Caco-2 (cell line): ENCODE data around the gene EZH2. TPM values are rescaled to one million over a fixed set of nuclear protein-coding genes. Genes with fewer than 3 reads are reported as not detected.
A peak's percentile ranks its signal among the peaks of the same experiment; 100 is the strongest.

Experiments used
- BruUV-seq: library from RNA; stranded (reverse); fragments of 400-500 nt; replicated peaks from 2 replicates; lab custom pipeline; 2021; lab: Mats Ljungman, UMichigan
- CTCF ChIA-PET: fragments of 300-600 bp; sonication (Branson Sonifier 250); formaldehyde crosslinking; loops from one replicate; lab custom pipeline; 2022; ENCODE audit warnings: antibody characterized with exemption; lab: Charles Lee
- POLR2A ChIA-PET: fragments of 300-600 bp; sonication (Branson Sonifier 250); formaldehyde crosslinking; loops from one replicate; lab custom pipeline; 2022; ENCODE audit warnings: antibody characterized with exemption; lab: Charles Lee
- DNase-seq, 2 experiments: peaks; one replicate each; pipeline versions ENCODE4 v3.0.0 to v3.0.0-alpha.2; 2020 to 2022
- H3K27me3 ChIP-seq: replicated peaks from 2 replicates; pipeline ENCODE4 v1.6.0; 2011; ENCODE audit warnings: low read length; ENCODE audit not compliant: control insufficient read depth, insufficient read depth
- H3K36me3 ChIP-seq: 2 replicates; pipeline ENCODE4 v1.5.1; 2011; ENCODE audit warnings: low read length; ENCODE audit not compliant: control insufficient read depth, insufficient read depth
- H3K4me1 ChIP-seq: fragments of 250-450 bp; sonication (Bioruptor Pico); 2 replicates; pipeline ENCODE4 v1.5.1; 2020; ENCODE audit warnings: mild to moderate bottlenecking
- H3K4me3 ChIP-seq: 2 replicates; pipeline ENCODE4 v1.5.1; 2011; ENCODE audit warnings: low read depth, mild to moderate bottlenecking, control low read depth, low read length
- H3K9me3 ChIP-seq: fragments of 250-450 bp; sonication (Bioruptor Pico); 2 replicates; pipeline ENCODE4 v1.5.1; 2020; ENCODE audit warnings: mild to moderate bottlenecking, moderate library complexity
- H3K27ac Mint-ChIP-seq: one replicate; pipeline ENCODE4 v1.8.0; 2022; ENCODE audit warnings: mixed read lengths; ENCODE audit not compliant: unreplicated experiment
- H3K27me3 Mint-ChIP-seq: one replicate; pipeline ENCODE4 v1.8.0; 2022; ENCODE audit warnings: mixed read lengths; ENCODE audit not compliant: insufficient read depth, unreplicated experiment
- H3K36me3 Mint-ChIP-seq: one replicate; pipeline ENCODE4 v1.8.0; 2022; ENCODE audit warnings: mild to moderate bottlenecking, mixed read lengths; ENCODE audit not compliant: insufficient read depth, unreplicated experiment
- H3K4me1 Mint-ChIP-seq: one replicate; pipeline ENCODE4 v1.8.0; 2022; ENCODE audit warnings: low read depth, mixed read lengths; ENCODE audit not compliant: unreplicated experiment
- H3K4me3 Mint-ChIP-seq: one replicate; pipeline ENCODE4 v1.8.0; 2022; ENCODE audit warnings: mild to moderate bottlenecking, moderate library complexity, mixed read lengths; ENCODE audit not compliant: unreplicated experiment
- H3K9me3 Mint-ChIP-seq: one replicate; pipeline ENCODE4 v1.8.0; 2022; ENCODE audit warnings: mixed read lengths; ENCODE audit not compliant: unreplicated experiment
- CTCF ChIP-seq, 2 experiments: fragments of 200-600 bp in 1 of 2; IDR thresholded peaks; 1 replicate in 1 of 2; 2 replicates in 1 of 2; pipeline versions ENCODE4 v1.5.1 to v1.8.0; 2011 to 2022; ENCODE audit warnings: antibody characterized with exemption in 1 of 2, control low read depth in 1 of 2, inconsistent platforms in 1 of 2, low read depth in 1 of 2, low read length in 1 of 2, mild to moderate bottlenecking in 1 of 2, moderate library complexity in 1 of 2; ENCODE audit not compliant: insufficient read depth in 1 of 2, severe bottlenecking in 1 of 2, unreplicated experiment in 1 of 2
- intact Hi-C: fragments of 100-400 bp; cut with micrococcal nuclease; formaldehyde crosslinking; loops from one replicate; pipeline ENCODE4 v1.10.0; 2022; ENCODE audit not compliant: unreplicated experiment
- total RNA-seq: library from RNA; stranded (reverse); gene quantifications from 2 replicates; pipeline ENCODE4 v1.2.3, GENCODE V29; 2022

Gene EZH2
- total RNA-seq, 1 experiment from 2014 or later: 63.7 TPM

- ChIA-PET CTCF (no interaction called here), POLR2A (no interaction called here)
- Mint-ChIP-seq H3K4me3 (no peak overlapping the region), H3K27me3 (no peaks in the 10 kb centered on the region), H3K36me3 (peaks cover 7% of the 10 kb centered on the region), H3K4me1 (peaks cover 13% of the 10 kb centered on the region), H3K27ac (no peak overlapping the region), H3K9me3 (peaks cover 12% of the 10 kb centered on the region)
- Histone ChIP-seq H3K4me3 (no peak overlapping the region), H3K9me3 (no peaks in the 10 kb centered on the region), H3K27me3 (no peaks in the 10 kb centered on the region), H3K36me3 (no peaks in the 10 kb centered on the region; the same call in 1 of the 2 replicates), H3K4me1 (peaks cover 17% of the 10 kb centered on the region)
- no peak for TF ChIP-seq CTCF (IDR thresholded peaks at IDR 0.05; ENCODE audit: insufficient read depth in 1 of 2, low read depth in 1 of 2, low read length in 1 of 2, severe bottlenecking in 1 of 2, unreplicated experiment in 1 of 2)
- intact Hi-C loops: no loop called here
- DNase-seq: no peak
- BruUV-seq: no TSS peak
Measured at GRCh38 chr7:148868378-148868674, 15.8 kb downstream of the EZH2 start.

- Histone ChIP-seq H3K9me3 (no peaks in the 10 kb centered on the region), H3K27me3 (no peaks in the 10 kb centered on the region), H3K36me3 (no peaks in the 10 kb centered on the region; the same call in 1 of the 2 replicates), H3K4me3 (no peak overlapping the region), H3K4me1 (peaks cover 17% of the 10 kb centered on the region)
- peaks cover 7% of the 10 kb centered on the region for H3K36me3 Mint-ChIP-seq
- TF ChIP-seq CTCF (IDR thresholded peaks at IDR 0.05; ENCODE audit: insufficient read depth in 1 of 2, low read depth in 1 of 2, low read length in 1 of 2, severe bottlenecking in 1 of 2, unreplicated experiment in 1 of 2): no peak
- H3K4me3 Mint-ChIP-seq: no peak overlapping the region
- no peaks in the 10 kb centered on the region for H3K27me3 Mint-ChIP-seq
- peaks cover 12% of the 10 kb centered on the region for H3K9me3 Mint-ChIP-seq
- intact Hi-C loops: no loop called here
- CTCF ChIA-PET: no interaction called here
- no peak overlapping the region for H3K27ac Mint-ChIP-seq
- peaks cover 15% of the 10 kb centered on the region for H3K4me1 Mint-ChIP-seq
- DNase-seq: no peak
- POLR2A ChIA-PET: no interaction called here
- BruUV-seq: TSS peak; percentile 1
Measured at GRCh38 chr7:148867596-148868377, 16.3 kb downstream of the EZH2 start.

- H3K36me3 Mint-ChIP-seq: peaks cover 7% of the 10 kb centered on the region
- intact Hi-C loops: no loop called here
- BruUV-seq: no TSS peak
- H3K4me1 Mint-ChIP-seq: peaks cover 15% of the 10 kb centered on the region
- no peak for TF ChIP-seq CTCF (IDR thresholded peaks at IDR 0.05; ENCODE audit: insufficient read depth in 1 of 2, low read depth in 1 of 2, low read length in 1 of 2, severe bottlenecking in 1 of 2, unreplicated experiment in 1 of 2)
- peaks cover 17% of the 10 kb centered on the region for H3K4me1 ChIP-seq
- no peak overlapping the region for H3K4me3 ChIP-seq
- no peak overlapping the region for H3K27ac Mint-ChIP-seq
- H3K36me3 ChIP-seq: no peaks in the 10 kb centered on the region; the same call in 1 of the 2 replicates
- peaks cover 12% of the 10 kb centered on the region for H3K9me3 Mint-ChIP-seq
- CTCF ChIA-PET: no interaction called here
- no peak overlapping the region for H3K4me3 Mint-ChIP-seq
- H3K27me3 ChIP-seq: no peaks in the 10 kb centered on the region
- no peaks in the 10 kb centered on the region for H3K27me3 Mint-ChIP-seq
- DNase-seq: no peak
- POLR2A ChIA-PET: no interaction called here
- H3K9me3 ChIP-seq: no peaks in the 10 kb centered on the region
Measured at GRCh38 chr7:148866362-148866761, 17.7 kb downstream of the EZH2 start.
